Panc1 (cell line): ENCODE measurements around the gene KCTD13. TPM values are rescaled to one million over a fixed set of nuclear protein-coding genes. Genes with fewer than 3 reads are reported as not detected.

Experiments
- ATAC-seq: fragments of 200-7000 bp; cut with Tn5 transposase; 2 replicates; pipeline ENCODE4 v1.9.1; 2020; ENCODE audit warnings: mild to moderate bottlenecking, moderate library complexity
- BruUV-seq: library from RNA; stranded (reverse); fragments of 400-500 nt; replicated peaks from 2 replicates; lab custom pipeline; 2021; lab: Mats Ljungman, UMichigan
- CTCF ChIA-PET: fragments of 300-600 bp; sonication (Branson Sonifier 250); formaldehyde crosslinking; loops from one replicate; lab custom pipeline; 2022; ENCODE audit warnings: antibody characterized with exemption; lab: Charles Lee
- POLR2A ChIA-PET: fragments of 300-600 bp; sonication (Branson Sonifier 250); formaldehyde crosslinking; loops from one replicate; lab custom pipeline; 2022; ENCODE audit warnings: antibody characterized with exemption; lab: Charles Lee
- DNase-seq: peaks from one replicate; pipeline ENCODE4 v3.0.0-alpha.2; 2010; ENCODE audit warnings: low read depth, low spot score
- H3K27ac ChIP-seq: 2 replicates; pipeline ENCODE4 v1.5.1; 2011; ENCODE audit warnings: mild to moderate bottlenecking, low read length, inconsistent platforms
- H3K27me3 ChIP-seq: fragments of 200-500 bp; sonication (Bioruptor generic); 2 replicates; pipeline ENCODE4 v1.6.0; 2014; ENCODE audit warnings: low read length, inconsistent platforms; ENCODE audit not compliant: control insufficient read depth, insufficient read depth
- H3K36me3 ChIP-seq: fragments of 200-500 bp; sonication (Bioruptor generic); 2 replicates; pipeline ENCODE4 v1.5.1; 2014; ENCODE audit warnings: inconsistent platforms, mild to moderate bottlenecking, low read length, moderate library complexity; ENCODE audit not compliant: control insufficient read depth, insufficient read depth
- H3K4me1 ChIP-seq: 2 replicates; pipeline ENCODE4 v1.5.1; 2011; ENCODE audit warnings: inconsistent platforms, mild to moderate bottlenecking, low read length, moderate library complexity; ENCODE audit not compliant: control insufficient read depth, insufficient read depth
- H3K4me3 ChIP-seq, 2 experiments: 2 replicates each; pipeline ENCODE4 v1.5.1; 2011 to 2012; ENCODE audit warnings: low read depth in 2 of 2, low read length in 2 of 2, mild to moderate bottlenecking in 2 of 2, inconsistent platforms in 1 of 2, moderate library complexity in 1 of 2
- H3K9me3 ChIP-seq: fragments of 200-500 bp; sonication (Bioruptor generic); 2 replicates; pipeline ENCODE4 v1.5.1; 2014; ENCODE audit warnings: low read depth, mild to moderate bottlenecking, inconsistent platforms, low read length, moderate library complexity; ENCODE audit not compliant: control insufficient read depth, insufficient read depth
- CTCF ChIP-seq: fragments of 450-650 bp; IDR thresholded peaks from 2 replicates; pipeline ENCODE4 v1.5.1; 2017; ENCODE audit warnings: mild to moderate bottlenecking
- POLR2AphosphoS5 ChIP-seq: IDR thresholded peaks from 2 replicates; pipeline ENCODE4 v1.6.1; 2012; ENCODE audit warnings: mild to moderate bottlenecking, low read depth, low read length, moderate library complexity
- REST ChIP-seq, 2 experiments: IDR thresholded peaks; 2 replicates each; pipeline ENCODE4 v1.6.1; 2011 to 2012; ENCODE audit warnings: low read depth in 2 of 2, control low read depth in 1 of 2, low read length in 1 of 2, mild to moderate bottlenecking in 1 of 2, moderate library complexity in 1 of 2; ENCODE audit not compliant: insufficient read depth in 1 of 2
- SIN3A ChIP-seq: IDR thresholded peaks from 2 replicates; pipeline ENCODE4 v1.6.1; 2012; ENCODE audit warnings: low read depth, mild to moderate bottlenecking, low read length, moderate library complexity, borderline replicate concordance; ENCODE audit not compliant: insufficient read depth
- TCF7L2 ChIP-seq: IDR thresholded peaks from 2 replicates; pipeline ENCODE4 v1.6.1; 2011; ENCODE audit warnings: mild to moderate bottlenecking, low read depth, low read length, inconsistent platforms
- in situ Hi-C: cut with HindIII; loops from 2 replicates; pipeline ENCODE4 v1.10.0; 2016; ENCODE audit warnings: low sequenced_read_pairs, low pct_unique_long_range_greater_than_20kb
- intact Hi-C: fragments of 100-400 bp; cut with micrococcal nuclease; formaldehyde crosslinking; loops from one replicate; pipeline ENCODE4 v1.10.0; 2022; ENCODE audit not compliant: unreplicated experiment
- total RNA-seq: library from RNA; stranded (reverse); gene quantifications from one replicate; pipeline ENCODE4 v1.2.1, GENCODE V29; 2021; ENCODE audit not compliant: unreplicated experiment

The KCTD13 gene
- total RNA-seq, 1 experiment from 2014 or later: 45.7 TPM

- CTCF ChIA-PET: interaction anchor here (0.5 to 1.7 kb wide), 6 partner anchors 12 to 225 kb away, joined by 3 to 10 read pairs (median 4); no protein-coding TSS in a partner anchor
- ATAC-seq (peak; percentile 84), DNase-seq (peak; percentile 57)
- Histone ChIP-seq H3K27me3 (no peaks in the 10 kb centered on the region), H3K9me3 (no peaks in the 10 kb centered on the region), H3K4me3 (peak within 1 kb of the TSS; percentile 48 to 71), H3K36me3 (no peaks in the 10 kb centered on the region), H3K27ac (peak within 1 kb of the TSS; percentile 70), H3K4me1 (peaks cover 5% of the 10 kb centered on the region; the same call in 1 of the 2 replicates)
- TF ChIP-seq TCF7L2: no peak
- no peak for TF ChIP-seq CTCF
- TF ChIP-seq SIN3A: peak; percentile 96
- peak in 1 of 2 experiments; percentile 98; a peak in 2 of 4 replicates for TF ChIP-seq REST (IDR thresholded peaks at IDR 0.05; ENCODE audit: insufficient read depth in 1 of 2, low read depth in 2 of 2, low read length in 1 of 2)
- TF ChIP-seq POLR2AphosphoS5: peak; percentile 40; the same call in 1 of the 2 replicates
- no TSS peak for BruUV-seq
- in situ Hi-C loops (no loop called here), intact Hi-C loops (no loop called here)
- POLR2A ChIA-PET: interaction anchor here (0.6 to 0.7 kb wide), 8 partner anchors 12 to 286 kb away, joined by 4 to 9 read pairs (median 6); no protein-coding TSS in a partner anchor
These were observed 25.7 kb downstream of the KCTD13 start, which contains the start of gene ASPHD1 for GRCh38 chr16:29900102-29900887. ASPHD1 (plus strand) TSS chr16:29900488; CDS start chr16:29900972, 484 bp downstream.

- TF ChIP-seq REST (IDR thresholded peaks at IDR 0.05; ENCODE audit: insufficient read depth in 1 of 2, low read depth in 2 of 2, low read length in 1 of 2): peak; percentile 80 to 99
- no peak for TF ChIP-seq CTCF
- TF ChIP-seq POLR2AphosphoS5: no peak
- TF ChIP-seq TCF7L2: no peak
- no peak for TF ChIP-seq SIN3A
- Histone ChIP-seq H3K27ac (peak within 1 kb of the TSS; percentile 71), H3K4me1 (peaks cover 5% of the 10 kb centered on the region; the same call in 1 of the 2 replicates), H3K27me3 (no peaks in the 10 kb centered on the region), H3K36me3 (no peaks in the 10 kb centered on the region), H3K9me3 (no peaks in the 10 kb centered on the region), H3K4me3 (peak within 1 kb of the TSS; percentile 48 to 71)
- DNase-seq: peak; percentile 76
- intact Hi-C loops: no loop called here
- BruUV-seq: no TSS peak
- POLR2A ChIA-PET: interaction anchor here (0.6 to 1.0 kb wide), 7 partner anchors 11 to 332 kb away, joined by 3 to 10 read pairs (median 4); no protein-coding TSS in a partner anchor
- in situ Hi-C loops: no loop called here
- ATAC-seq: peak; percentile 86
- CTCF ChIA-PET: interaction anchor here (0.6 to 1.7 kb wide), 5 partner anchors 11 to 132 kb away, joined by 4 to 11 read pairs (median 10); partner anchors contain the start of gene MVP
These were observed 26.4 kb downstream of the KCTD13 start, which contains the start of gene SEZ6L2 for GRCh38 chr16:29899516-29900101. SEZ6L2 (minus strand) TSS chr16:29899550; CDS start chr16:29899019, 531 bp downstream.
